ENCODE measurements around the gene THAP3. TPM values are rescaled to one million over a fixed set of nuclear protein-coding genes. Genes with fewer than 3 reads are reported as not detected.

THAP3 gene
- total and polyA plus RNA-seq, 2 donors (not counting 1 experiment from before 2014, with no cell fraction given), result 20.2 to 30.4 TPM

DNA sequence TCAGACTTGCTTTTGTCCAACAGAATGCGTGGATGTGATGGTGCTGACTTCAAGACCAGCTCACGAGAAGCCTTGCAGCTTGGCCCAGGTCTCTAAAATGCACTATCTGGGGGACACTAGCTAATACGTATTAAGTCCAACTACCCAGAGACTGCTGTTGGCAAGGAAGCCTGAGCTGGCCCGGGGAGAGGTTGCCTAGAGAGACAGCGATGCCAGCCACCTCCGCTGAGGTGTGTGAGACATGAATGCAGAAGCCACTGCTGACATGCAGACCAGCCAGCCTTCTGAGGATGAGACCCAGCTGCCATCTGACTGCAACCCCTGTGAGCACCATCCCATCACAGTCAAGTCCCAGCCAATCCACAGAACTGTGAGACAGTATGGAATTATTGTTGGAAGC is 32.5 kb downstream of the THAP3 start:
- Mint-ChIP-seq H3K4me3 (no peak overlapping the region), H3K4me1 (no peaks in the 10 kb centered on the region), H3K27ac (no peak overlapping the region), H3K9me3 (ENCODE audit: insufficient read depth) (no peaks in the 10 kb centered on the region), H3K27me3 (no peaks in the 10 kb centered on the region)
- intact Hi-C loops (cut with micrococcal nuclease), result no loop called here
- Histone ChIP-seq H3K79me2 (ENCODE audit: control insufficient read depth, insufficient read depth, low read length) (no peaks in the 10 kb centered on the region), H2AFZ (ENCODE audit: insufficient read depth, low read depth, low read length, poor library complexity, severe bottlenecking) (no peak overlapping the region), H3K9me3 (ENCODE audit: control extremely low read depth in 1 of 3, control insufficient read depth in 2 of 3, insufficient read depth in 1 of 3, low read length in 2 of 3) (no peaks in the 10 kb centered on the region), H3K4me1 (ENCODE audit: control insufficient read depth in 2 of 2, insufficient read depth in 2 of 2, low read length in 2 of 2) (no peaks in the 10 kb centered on the region), H3K27me3 (replicated peaks in 1 of 4; ENCODE audit: control extremely low read depth in 1 of 4, control insufficient read depth in 3 of 4, insufficient read depth in 4 of 4, low read length in 3 of 4) (no peaks in the 10 kb centered on the region), H4K20me1 (ENCODE audit: control insufficient read depth, insufficient read depth, low read length, poor library complexity, severe bottlenecking) (peaks cover 6% of the 10 kb centered on the region), H3K9ac (ENCODE audit: low read length) (no peak overlapping the region), H3K27ac (ENCODE audit: low read length in 2 of 2) (no peak overlapping the region), H3K4me2 (replicated peaks; ENCODE audit: low read depth, low read length, poor library complexity, severe bottlenecking) (no peak overlapping the region), H3K4me3 (ENCODE audit: control extremely low read depth in 1 of 5, extremely low read depth in 1 of 5, insufficient read depth in 1 of 5, low read depth in 2 of 5, low read length in 4 of 5) (no peak overlapping the region), H3K36me3 (replicated peaks in 1 of 2; ENCODE audit: control extremely low read depth in 1 of 2, control insufficient read depth in 1 of 2, extremely low read depth in 1 of 2, insufficient read depth in 2 of 2, low read length in 1 of 2) (peaks cover 3 to 31% of the 10 kb centered on the region in 2 experiments)
- 92% methylated on average over 6 of the region's 6 CpGs for WGBS (ENCODE audit: insufficient coverage)
- no peak for ATAC-seq (ENCODE audit: low read depth)
- ChIA-PET POLR2A (no interaction called here), CTCF (no interaction called here)
- TF ChIP-seq EZH2 (IDR thresholded peaks at IDR 0.05; ENCODE audit: borderline replicate concordance, insufficient read depth, low read depth, low read length, poor library complexity, severe bottlenecking), result no peak
- TF ChIP-seq, protein P1, sequence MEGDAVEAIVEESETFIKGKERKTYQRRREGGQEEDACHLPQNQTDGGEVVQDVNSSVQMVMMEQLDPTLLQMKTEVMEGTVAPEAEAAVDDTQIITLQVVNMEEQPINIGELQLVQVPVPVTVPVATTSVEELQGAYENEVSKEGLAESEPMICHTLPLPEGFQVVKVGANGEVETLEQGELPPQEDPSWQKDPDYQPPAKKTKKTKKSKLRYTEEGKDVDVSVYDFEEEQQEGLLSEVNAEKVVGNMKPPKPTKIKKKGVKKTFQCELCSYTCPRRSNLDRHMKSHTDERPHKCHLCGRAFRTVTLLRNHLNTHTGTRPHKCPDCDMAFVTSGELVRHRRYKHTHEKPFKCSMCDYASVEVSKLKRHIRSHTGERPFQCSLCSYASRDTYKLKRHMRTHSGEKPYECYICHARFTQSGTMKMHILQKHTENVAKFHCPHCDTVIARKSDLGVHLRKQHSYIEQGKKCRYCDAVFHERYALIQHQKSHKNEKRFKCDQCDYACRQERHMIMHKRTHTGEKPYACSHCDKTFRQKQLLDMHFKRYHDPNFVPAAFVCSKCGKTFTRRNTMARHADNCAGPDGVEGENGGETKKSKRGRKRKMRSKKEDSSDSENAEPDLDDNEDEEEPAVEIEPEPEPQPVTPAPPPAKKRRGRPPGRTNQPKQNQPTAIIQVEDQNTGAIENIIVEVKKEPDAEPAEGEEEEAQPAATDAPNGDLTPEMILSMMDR (IDR thresholded peaks at IDR 0.05), result no peak
- no peak for DNase-seq

DNA sequence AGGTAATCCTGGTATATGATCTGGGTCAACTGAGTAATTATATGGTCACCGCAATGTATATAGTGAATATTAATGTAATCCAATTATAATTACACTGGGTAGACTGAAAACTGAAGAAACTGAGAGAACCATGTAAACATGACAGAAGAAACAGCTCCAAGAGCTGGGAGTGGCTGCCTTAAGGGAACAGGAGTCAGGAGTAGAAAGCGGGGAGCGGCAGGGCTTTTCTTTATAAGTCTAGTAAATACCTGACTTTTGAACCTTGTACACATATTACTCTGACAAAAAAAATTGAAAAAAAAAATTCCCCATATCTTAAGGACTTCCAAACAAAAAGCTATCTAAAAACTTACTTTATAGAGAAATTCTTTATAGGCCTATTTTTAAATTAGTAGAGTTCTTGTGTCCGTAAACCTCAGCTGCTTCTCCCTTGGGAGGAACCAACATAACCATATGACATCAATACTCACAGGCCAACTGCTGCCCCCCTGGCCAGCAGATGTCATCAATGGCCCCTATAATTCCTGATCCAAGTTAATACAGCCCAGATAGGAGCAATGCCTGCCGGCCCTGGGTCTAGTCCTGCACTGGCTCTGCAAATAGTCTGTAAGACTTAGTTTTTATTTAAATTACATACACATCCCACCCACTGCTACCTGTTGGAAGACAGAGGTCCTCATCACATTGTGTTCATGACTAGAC is 33.8 kb downstream of the THAP3 start:
- TF ChIP-seq EZH2 (IDR thresholded peaks at IDR 0.05; ENCODE audit: borderline replicate concordance, insufficient read depth, low read depth, low read length, poor library complexity, severe bottlenecking), result no peak
- TF ChIP-seq, protein P1 (IDR thresholded peaks at IDR 0.05), result no peak

More for the DNA sequence above, 33.8 kb downstream of the THAP3 start:
- DNase-seq, result no peak
- no peaks in the 10 kb centered on the region for H3K9me3 ChIP-seq (ENCODE audit: control extremely low read depth in 1 of 3, control insufficient read depth in 2 of 3, insufficient read depth in 1 of 3, low read length in 2 of 3)
- peaks cover 6% of the 10 kb centered on the region for H4K20me1 ChIP-seq (ENCODE audit: control insufficient read depth, insufficient read depth, low read length, poor library complexity, severe bottlenecking)
- peaks cover 3% of the 10 kb centered on the region for H3K79me2 ChIP-seq (ENCODE audit: control insufficient read depth, insufficient read depth, low read length)
- 100% methylated on average over 2 of the region's 5 CpGs for whole genome bisulfite sequencing (ENCODE audit: insufficient coverage)
- H3K9me3 Mint-ChIP-seq (ENCODE audit: insufficient read depth), result no peaks in the 10 kb centered on the region
- no peaks in the 10 kb centered on the region for H3K4me1 ChIP-seq (ENCODE audit: control insufficient read depth in 2 of 2, insufficient read depth in 2 of 2, low read length in 2 of 2)
- no peak overlapping the region for H3K27ac ChIP-seq (ENCODE audit: low read length in 2 of 2)
- H3K4me1 Mint-ChIP-seq, result no peaks in the 10 kb centered on the region
- no peak for ATAC-seq (ENCODE audit: low read depth)
- intact Hi-C loops (cut with micrococcal nuclease), result no loop called here
- POLR2A ChIA-PET, result no interaction called here
- H3K4me2 ChIP-seq (replicated peaks; ENCODE audit: low read depth, low read length, poor library complexity, severe bottlenecking), result no peak overlapping the region
- H3K9ac ChIP-seq (ENCODE audit: low read length), result no peak overlapping the region
- H3K4me3 ChIP-seq (ENCODE audit: control extremely low read depth in 1 of 5, extremely low read depth in 1 of 5, insufficient read depth in 1 of 5, low read depth in 2 of 5, low read length in 4 of 5), result no peak overlapping the region
- H3K36me3 ChIP-seq (replicated peaks in 1 of 2; ENCODE audit: control extremely low read depth in 1 of 2, control insufficient read depth in 1 of 2, extremely low read depth in 1 of 2, insufficient read depth in 2 of 2, low read length in 1 of 2), result peaks cover 3 to 18% of the 10 kb centered on the region in 2 experiments
- CTCF ChIA-PET, result no interaction called here
- no peaks in the 10 kb centered on the region for H3K27me3 ChIP-seq (replicated peaks in 1 of 4; ENCODE audit: control extremely low read depth in 1 of 4, control insufficient read depth in 3 of 4, insufficient read depth in 4 of 4, low read length in 3 of 4)
- no peak overlapping the region for H3K27ac Mint-ChIP-seq
- H3K27me3 Mint-ChIP-seq, result no peaks in the 10 kb centered on the region
- no peak overlapping the region for H3K4me3 Mint-ChIP-seq
- H2AFZ ChIP-seq (ENCODE audit: insufficient read depth, low read depth, low read length, poor library complexity, severe bottlenecking), result no peak overlapping the region
